Tibial artery (tissue), 4 donors: ENCODE measurements around the gene AGAP1.

Source experiments
- DNase-seq, 2 donors: peaks; one replicate each; pipeline ENCODE4 v3.0.0-alpha.2; 2019
- H3K27ac ChIP-seq, 2 donors: fragments of 200-600 bp; sonication (generic) in 1 of 2; 1 replicate in 1 of 2; 2 replicates in 1 of 2; pipeline ENCODE4 v1.5.1; 2018 to 2019; ENCODE audit warnings: mild to moderate bottlenecking in 1 of 2
- H3K27me3 ChIP-seq, 2 donors: fragments of 200-600 bp; sonication (generic) in 1 of 2; one replicate each; pipeline versions ENCODE4 v1.5.1 to v1.6.0; 2016 to 2019
- H3K36me3 ChIP-seq, 3 donors: fragments of 200-600 bp; sonication (generic) in 2 of 3; one replicate each; pipeline ENCODE4 v1.5.1; 2016 to 2019; ENCODE audit warnings: mild to moderate bottlenecking in 2 of 3
- H3K4me1 ChIP-seq, 4 donors: fragments of 200-600 bp; sonication (generic) in 2 of 4; 1 replicate in 3 of 4; 2 replicates in 1 of 4; pipeline ENCODE4 v1.5.1; 2016 to 2019
- H3K4me3 ChIP-seq, 2 donors: fragments of 200-600 bp; sonication (generic) in 1 of 2; 1 replicate in 1 of 2; 2 replicates in 1 of 2; pipeline ENCODE4 v1.5.1; 2018 to 2019; ENCODE audit warnings: mild to moderate bottlenecking in 2 of 2
- H3K9me3 ChIP-seq, 3 donors: fragments of 200-600 bp; sonication (generic) in 1 of 3; one replicate each; pipeline ENCODE4 v1.5.1; 2016 to 2019
- intact Hi-C: fragments of 100-400 bp; cut with DNase I; formaldehyde crosslinking; loops from one replicate; pipeline ENCODE4 v1.15.0; 2023; ENCODE audit warnings: low total_unique reads
- TF ChIP-seq, protein P1 (sequence below), 2 experiments: fragments of 200-600 bp in 1 of 2; fragments of 450-650 bp in 1 of 2; IDR thresholded peaks; one replicate each; pipeline ENCODE4 v1.5.1; 2017 to 2019; ENCODE audit warnings: antibody characterized with exemption in 2 of 2, mild to moderate bottlenecking in 1 of 2, moderate library complexity in 1 of 2

Gene AGAP1

DNA sequence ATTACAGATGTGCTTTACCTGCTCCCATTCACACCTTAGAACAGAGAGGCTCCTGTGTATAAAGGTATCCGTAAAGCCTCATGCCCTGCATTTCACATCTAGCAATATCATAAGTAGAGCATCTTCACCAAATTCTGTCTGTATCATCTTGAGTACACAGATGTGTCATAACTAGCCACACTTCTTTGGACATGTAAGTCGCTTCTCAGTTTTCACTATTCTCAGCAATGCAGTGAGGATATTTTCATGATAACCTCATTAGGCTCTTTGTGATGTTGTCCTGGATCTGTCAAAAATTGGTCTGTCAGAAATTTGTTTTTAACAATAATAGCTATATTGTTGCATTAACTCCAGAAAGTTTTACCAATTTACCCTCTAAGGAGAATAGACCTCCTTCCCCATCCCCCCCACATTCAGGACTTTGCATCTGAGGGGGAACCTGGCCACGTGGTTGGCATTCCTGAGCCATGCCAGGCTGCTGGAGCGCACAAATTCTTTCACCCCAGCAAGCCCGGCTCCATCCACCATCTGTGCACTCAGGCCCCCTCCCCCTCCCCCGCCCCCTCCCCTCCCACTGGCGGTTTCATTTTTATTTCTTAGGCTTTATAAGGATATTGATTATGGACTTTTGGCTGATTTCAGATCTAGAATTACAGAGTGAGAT lies 34.1 kb downstream of the AGAP1 start:
- no peak overlapping the region for H3K27ac ChIP-seq
- no peaks in the 10 kb centered on the region for H3K4me1 ChIP-seq
- TF ChIP-seq, protein P1, sequence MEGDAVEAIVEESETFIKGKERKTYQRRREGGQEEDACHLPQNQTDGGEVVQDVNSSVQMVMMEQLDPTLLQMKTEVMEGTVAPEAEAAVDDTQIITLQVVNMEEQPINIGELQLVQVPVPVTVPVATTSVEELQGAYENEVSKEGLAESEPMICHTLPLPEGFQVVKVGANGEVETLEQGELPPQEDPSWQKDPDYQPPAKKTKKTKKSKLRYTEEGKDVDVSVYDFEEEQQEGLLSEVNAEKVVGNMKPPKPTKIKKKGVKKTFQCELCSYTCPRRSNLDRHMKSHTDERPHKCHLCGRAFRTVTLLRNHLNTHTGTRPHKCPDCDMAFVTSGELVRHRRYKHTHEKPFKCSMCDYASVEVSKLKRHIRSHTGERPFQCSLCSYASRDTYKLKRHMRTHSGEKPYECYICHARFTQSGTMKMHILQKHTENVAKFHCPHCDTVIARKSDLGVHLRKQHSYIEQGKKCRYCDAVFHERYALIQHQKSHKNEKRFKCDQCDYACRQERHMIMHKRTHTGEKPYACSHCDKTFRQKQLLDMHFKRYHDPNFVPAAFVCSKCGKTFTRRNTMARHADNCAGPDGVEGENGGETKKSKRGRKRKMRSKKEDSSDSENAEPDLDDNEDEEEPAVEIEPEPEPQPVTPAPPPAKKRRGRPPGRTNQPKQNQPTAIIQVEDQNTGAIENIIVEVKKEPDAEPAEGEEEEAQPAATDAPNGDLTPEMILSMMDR (IDR thresholded peaks at IDR 0.05): no peak
- no peak for DNase-seq
- H3K4me3 ChIP-seq: no peak overlapping the region
- no peaks in the 10 kb centered on the region for H3K27me3 ChIP-seq
- H3K9me3 ChIP-seq: peaks cover 0 to 6% (median 0%) of the 10 kb centered on the region in 3 donors
- intact Hi-C loops: no loop called here
- peaks cover 0 to 4% (median 0%) of the 10 kb centered on the region in 3 donors for H3K36me3 ChIP-seq

DNA sequence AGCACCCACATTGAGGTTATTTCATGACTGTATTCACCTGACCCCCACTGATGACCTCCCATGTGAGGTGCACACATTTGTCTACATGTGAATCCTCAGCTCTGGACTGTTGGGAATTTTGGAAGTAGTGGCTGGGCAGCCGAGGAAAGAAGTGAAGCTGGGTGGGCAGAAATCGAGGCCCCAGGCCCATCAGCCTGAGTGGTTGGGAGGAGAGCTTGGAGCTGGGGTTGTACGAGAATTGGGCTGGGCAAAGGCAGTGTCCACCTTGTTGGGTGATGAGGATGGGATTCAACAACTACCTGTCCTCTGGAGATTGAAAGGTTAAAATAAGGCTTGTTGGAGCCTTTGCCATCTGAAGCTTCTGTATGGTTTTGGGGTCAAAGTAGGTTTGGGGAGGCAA lies 35.8 kb downstream of the AGAP1 start:
- TF ChIP-seq, protein P1 (IDR thresholded peaks at IDR 0.05): no peak
- Histone ChIP-seq H3K4me1 (no peaks in the 10 kb centered on the region), H3K27ac (no peak overlapping the region), H3K9me3 (peaks cover 0 to 6% (median 0%) of the 10 kb centered on the region in 3 donors), H3K36me3 (peaks cover 0 to 4% (median 0%) of the 10 kb centered on the region in 3 donors), H3K27me3 (no peaks in the 10 kb centered on the region), H3K4me3 (no peak overlapping the region)
- intact Hi-C loops: no loop called here
- DNase-seq: no peak

DNA sequence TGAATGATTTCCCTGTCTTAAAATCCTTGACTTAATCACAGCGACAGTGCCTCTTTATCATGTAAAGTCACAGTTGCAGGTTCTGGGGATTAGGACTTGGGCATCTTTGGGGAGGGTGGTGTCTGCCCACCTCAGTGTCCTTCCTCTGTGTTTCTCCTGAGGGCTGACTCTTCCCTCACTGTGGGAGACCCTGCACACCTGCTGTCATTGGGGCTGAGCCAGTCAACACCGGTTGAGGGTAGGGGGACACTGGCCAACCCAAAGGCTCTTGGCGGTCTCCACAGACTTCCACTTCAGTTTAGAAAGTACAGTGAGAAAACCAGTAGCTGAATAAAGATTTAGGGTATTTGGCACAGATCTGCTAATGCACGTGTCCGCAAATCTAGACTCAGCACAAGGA lies 36.9 kb downstream of the AGAP1 start:
- TF ChIP-seq, protein P1 (IDR thresholded peaks at IDR 0.05): no peak
- no peak overlapping the region for H3K27ac ChIP-seq

DNA sequence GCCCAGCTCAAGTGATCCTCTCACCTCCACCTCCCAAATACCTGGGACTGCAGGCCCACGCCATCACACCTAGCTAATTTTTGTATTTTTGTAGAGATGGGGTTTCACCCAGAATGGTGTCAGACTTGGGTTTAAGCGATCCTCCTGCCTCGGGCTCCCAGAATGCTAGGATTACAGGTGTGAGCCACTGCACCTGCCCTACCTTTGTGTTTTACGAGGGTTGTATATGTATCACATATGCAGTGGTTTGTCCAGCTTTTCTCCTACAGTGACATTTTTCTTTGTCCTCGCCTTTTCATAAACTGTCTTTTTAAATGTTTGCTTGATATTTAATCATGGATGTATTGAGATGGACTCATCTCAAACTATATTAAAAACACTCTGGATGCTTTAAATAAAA lies 38.5 kb downstream of the AGAP1 start:
- intact Hi-C loops: no loop called here
- no peak overlapping the region for H3K27ac ChIP-seq

More for the DNA sequence above, 36.9 kb downstream of the AGAP1 start:
- Histone ChIP-seq H3K27me3 (no peaks in the 10 kb centered on the region), H3K9me3 (peaks cover 0 to 6% (median 0%) of the 10 kb centered on the region in 3 donors), H3K36me3 (peaks cover 0 to 4% (median 0%) of the 10 kb centered on the region in 3 donors), H3K4me3 (no peak overlapping the region), H3K4me1 (no peaks in the 10 kb centered on the region)
- intact Hi-C loops: no loop called here
- DNase-seq: no peak

DNA sequence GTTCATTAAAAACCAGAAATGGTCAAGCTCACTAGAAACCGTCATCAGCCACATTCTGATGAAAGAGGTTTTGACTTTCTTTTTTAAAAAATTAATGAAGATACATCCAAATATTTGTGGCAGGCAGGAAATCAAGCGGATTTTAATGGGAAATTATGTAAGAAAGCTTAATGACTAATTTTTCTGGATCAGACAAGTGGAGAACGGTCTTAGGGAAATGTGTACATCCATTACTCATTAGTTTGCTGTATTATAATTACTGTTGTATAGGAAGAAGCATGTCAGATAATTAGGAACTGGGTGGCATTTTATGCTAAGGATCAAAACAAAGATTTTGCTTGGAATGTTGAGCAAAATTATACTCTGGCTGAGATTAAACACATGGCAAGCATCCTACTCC lies 39.4 kb downstream of the AGAP1 start:
- TF ChIP-seq, protein P1 (IDR thresholded peaks at IDR 0.05): no peak
- intact Hi-C loops: no loop called here
- Histone ChIP-seq H3K4me1 (no peaks in the 10 kb centered on the region), H3K36me3 (peaks cover 0 to 4% (median 0%) of the 10 kb centered on the region in 3 donors), H3K27me3 (no peaks in the 10 kb centered on the region), H3K4me3 (no peak overlapping the region), H3K9me3 (peaks cover 0 to 6% (median 0%) of the 10 kb centered on the region in 3 donors), H3K27ac (no peak overlapping the region)
- DNase-seq: no peak

More for the DNA sequence above, 38.5 kb downstream of the AGAP1 start:
- H3K4me3 ChIP-seq: no peak overlapping the region
- H3K27me3 ChIP-seq: no peaks in the 10 kb centered on the region
- DNase-seq: no peak
- TF ChIP-seq, protein P1 (IDR thresholded peaks at IDR 0.05): no peak
- H3K4me1 ChIP-seq: no peaks in the 10 kb centered on the region
- peaks cover 0 to 4% (median 0%) of the 10 kb centered on the region in 3 donors for H3K36me3 ChIP-seq
- peaks cover 0 to 6% (median 0%) of the 10 kb centered on the region in 3 donors for H3K9me3 ChIP-seq
